DMS79 treated with DMSO at 0.1 percent for 48 hours (cell line): Measurements from ENCODE around the gene MOXD1.
"Not testable (repeated sequence)": the region's sequence is repeated elsewhere in the genome, so short reads cannot be mapped to it uniquely, and the experiment has no call there.

Source experiments
- DNase-seq: peaks from one replicate; lab custom pipeline; 2025; lab: John Stamatoyannopoulos, UW

The MOXD1 gene

DNA sequence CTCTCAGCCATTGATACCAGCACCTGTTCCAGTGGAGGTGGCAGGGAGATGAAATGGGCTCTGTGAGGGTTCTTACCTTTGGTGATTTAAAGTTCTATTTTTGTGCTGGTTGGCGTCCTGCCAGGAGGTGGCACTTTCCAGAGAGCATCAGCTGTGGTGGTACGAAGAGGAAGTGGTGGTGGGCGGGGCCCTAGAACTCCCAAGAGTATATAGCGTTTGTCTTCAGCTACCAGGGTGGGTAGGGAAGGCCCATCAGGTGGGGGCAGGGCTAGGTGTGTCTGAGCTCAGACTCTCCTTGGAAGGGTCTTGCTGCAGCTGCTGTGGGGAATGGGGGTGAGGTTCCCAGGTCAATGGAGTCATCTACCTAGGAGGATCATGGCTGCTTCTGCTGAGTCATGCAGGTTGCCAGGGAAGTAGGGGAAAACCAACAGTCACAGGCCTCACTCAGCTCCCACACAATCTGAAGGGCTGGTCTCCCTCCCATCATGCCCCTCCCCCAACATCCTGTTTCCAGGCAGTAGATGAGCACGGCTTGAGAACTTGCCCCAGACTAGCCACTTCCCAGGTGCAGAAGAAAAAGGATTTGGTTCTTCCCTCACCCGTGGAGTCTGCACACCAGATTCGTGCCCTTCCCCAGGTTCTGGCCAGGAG, 46.6 kb downstream of the MOXD1 start:
- no peak for DNase-seq

DNA sequence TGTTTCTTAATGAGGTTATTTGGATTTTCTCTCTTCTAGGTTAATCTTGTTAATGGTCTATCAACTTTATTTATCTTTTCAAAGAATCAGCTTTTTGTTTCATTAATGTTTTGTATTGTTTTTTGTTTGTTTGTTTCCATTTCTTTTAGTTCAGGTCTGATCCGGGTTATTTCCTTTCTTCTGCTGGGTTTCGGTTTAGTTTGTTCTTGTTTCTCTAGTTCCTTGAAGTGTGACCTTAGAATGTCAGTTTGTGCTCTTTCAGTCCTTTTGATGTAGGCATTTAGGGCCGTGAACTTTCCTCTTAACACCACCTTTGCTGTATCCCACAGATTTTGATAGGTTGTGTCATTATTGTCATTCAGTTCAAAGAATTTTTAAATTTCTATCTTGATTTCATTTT, 49.3 kb downstream of the MOXD1 start:
- DNase-seq, result not testable (repeated sequence)

DNA sequence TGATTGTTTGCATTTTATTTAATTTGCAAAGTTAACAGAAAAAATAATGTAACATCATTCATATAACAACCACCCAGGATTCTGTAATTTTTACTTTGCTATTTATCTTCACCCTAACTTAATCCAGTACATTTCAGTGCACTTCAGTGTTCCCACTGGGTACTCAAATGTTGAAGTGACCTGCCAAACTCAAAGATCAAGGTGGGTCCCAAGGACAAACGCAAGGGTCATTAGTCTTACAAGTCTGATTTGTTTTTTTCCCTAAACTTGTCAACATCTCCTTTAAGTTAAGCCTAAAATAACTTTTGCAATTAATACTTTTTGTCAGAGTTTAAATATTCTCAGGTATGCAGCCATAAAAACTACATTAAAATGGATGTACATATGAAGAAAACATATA, 53.0 kb downstream of the MOXD1 start:
- DNase-seq, result no peak

DNA sequence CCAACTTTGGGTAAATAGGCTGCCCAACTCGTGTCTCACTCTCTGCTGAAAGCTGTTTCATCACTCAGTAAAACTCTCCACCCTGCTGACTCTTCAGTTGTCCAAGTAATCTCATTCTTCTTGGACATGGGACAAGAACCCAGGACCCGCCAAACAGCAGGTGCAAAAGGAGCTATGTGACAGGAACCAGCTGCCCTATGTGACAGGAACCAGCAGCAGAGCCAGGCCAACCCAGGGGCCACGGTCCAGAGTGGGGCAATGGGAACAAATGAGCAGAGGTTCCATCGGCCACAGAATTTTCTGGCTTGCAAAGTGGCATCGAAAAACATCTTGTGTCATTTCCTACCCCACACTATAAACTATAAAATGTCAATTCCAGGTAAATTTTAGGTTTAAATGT, 56.5 kb downstream of the MOXD1 start:
- no peak for DNase-seq

DNA sequence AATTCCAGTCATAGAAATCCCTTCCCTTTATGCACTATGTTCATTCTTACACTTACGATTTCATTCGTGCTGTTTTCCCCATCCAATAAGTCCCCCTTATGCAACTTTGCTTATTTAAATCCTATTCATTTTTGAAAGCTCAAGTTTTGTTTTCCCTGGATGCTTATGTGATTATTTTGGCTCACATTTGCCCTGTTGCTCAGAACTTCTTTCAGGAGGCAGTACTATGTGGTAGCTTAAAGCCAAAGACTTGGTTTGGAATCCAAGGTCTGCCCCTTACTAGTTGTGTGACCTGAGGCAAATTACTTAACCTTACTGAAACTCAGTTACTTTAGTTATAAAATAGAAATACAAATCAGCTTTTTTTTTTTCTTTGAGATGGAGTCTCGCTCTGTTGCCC, 59.6 kb downstream of the MOXD1 start:
- DNase-seq, result no peak

DNA sequence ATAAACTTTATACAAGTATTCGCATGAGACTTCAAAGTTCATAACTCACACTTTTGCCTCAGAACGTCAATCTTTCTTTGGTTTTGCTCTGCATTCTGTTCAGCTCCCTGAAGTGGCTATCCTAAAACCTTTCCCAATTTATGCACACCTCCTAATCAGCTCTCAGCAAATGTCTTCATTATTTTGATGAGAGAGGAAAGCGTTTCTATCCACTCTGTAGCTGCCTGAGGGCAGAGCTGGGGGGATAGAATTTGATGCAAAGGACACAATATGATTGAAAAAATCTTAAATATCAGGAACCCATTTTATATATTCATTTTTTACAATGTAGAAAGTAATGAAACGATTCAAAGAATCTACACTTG, 66.8 kb downstream of the MOXD1 start:
- DNase-seq, result no peak

DNA sequence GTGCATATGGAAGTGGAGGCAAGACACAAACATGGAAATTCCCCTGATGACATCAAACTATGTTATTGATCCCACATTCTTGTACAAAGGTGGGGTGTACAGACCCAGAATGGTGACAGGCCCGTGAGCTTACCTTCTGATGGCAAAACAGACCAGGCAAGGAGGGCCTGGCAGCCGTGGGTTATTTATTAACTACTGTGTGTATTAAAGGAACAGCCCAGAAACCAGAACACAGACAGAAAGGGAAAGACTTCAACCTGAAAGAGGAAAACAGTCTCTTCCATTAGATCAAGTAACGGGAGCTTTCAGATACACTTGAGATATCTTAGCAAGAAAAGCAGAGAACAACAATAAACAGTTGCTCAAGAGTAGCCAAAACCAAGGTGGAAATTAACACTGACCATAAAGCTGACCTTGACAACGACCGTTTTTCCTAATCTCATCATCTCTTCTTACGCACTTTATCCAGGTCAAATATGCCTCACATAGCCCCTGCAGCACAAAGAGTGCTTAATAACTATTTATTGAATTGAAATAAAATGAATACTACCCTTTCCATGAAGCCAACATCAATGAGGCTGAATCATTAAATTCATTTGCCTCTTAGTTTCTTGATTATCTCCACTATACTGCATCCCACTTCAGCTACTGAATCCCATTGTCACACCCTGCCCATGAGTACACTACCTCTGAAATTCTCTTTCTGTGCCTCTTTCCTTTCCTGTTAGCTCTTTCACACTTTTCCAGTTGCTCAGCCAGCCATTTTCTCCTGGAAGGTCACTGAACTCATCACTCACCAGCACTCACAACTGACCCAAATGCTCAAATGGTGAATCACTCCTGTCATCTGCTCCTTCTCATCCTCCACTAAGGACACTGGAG, 67.4 kb downstream of the MOXD1 start:
- no peak for DNase-seq

DNA sequence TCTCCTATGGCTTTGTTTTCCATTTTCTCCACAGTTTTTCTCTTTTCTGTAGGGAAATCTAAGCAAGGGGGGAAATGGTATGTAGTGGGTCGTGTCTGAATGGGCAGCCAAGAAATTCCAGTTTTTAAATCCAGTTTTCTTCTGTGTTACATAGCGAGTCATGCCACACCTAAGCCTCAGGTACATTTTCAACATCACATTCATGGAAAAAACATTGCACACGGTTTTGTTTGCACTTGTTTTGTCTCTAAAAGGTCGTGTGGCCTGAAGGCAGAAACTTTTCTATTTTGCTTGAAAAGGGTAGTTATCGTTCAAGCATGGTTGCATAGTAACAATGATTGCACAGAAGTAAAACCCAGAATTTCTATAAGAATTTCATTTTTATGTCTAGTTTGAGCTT, 70.5 kb downstream of the MOXD1 start:
- no peak for DNase-seq

DNA sequence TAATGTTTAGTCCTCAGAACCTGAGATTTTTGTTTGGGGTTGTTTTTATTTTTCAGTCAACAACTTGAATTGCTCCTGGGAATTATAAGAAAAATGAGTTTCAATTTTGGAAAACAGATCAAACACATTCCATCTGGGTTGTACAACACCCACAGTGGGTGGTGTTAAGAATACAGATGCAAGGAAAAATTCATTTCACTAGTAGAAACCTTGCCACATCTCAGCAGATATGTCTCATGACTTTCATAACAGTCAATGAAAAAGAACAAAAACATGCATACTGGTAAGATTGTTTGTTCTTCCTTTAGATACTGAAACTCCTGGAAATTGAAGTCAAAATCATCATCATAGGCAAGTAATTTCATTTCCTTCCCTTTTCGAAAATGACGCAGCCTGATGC, 78.9 kb downstream of the MOXD1 start:
- no peak for DNase-seq

DNA sequence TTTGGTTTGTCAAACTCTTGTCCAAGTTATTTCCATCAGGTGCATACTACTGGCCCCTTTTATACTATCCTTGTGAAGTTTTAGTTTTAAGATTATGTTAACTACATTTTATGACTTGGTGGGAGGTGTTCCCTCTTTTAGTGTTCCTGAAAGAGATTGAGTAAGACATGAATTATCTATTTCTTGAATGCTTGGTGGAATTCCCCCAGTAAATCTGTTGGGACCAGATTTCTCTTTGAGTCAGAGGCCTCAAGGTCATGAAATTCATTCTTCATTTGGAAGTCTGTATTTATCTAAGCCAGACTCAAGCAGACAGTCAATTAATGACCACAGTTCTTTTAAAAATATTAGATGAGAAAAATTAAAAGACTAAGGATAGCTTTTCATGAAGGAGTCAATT, 81.3 kb downstream of the MOXD1 start:
- no peak for DNase-seq

DNA sequence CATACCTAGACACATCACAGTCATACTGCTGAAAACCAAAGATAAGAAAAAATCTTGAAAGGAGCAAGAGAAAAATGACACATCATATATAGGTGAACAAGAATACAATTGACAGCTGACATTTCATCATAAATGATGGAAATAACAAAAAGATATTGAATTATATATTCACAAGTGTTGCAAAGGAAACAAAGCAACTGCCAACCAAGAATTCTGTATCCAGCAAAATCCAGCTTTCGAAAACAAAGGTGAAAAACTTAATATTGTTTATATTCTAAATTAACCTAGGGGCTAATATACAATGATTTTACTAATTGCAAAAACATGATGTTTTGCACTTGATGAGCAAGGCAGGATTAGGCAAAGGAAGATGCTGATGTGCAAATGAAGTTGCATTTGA, 84.3 kb downstream of the MOXD1 start:
- DNase-seq, result no peak

DNA sequence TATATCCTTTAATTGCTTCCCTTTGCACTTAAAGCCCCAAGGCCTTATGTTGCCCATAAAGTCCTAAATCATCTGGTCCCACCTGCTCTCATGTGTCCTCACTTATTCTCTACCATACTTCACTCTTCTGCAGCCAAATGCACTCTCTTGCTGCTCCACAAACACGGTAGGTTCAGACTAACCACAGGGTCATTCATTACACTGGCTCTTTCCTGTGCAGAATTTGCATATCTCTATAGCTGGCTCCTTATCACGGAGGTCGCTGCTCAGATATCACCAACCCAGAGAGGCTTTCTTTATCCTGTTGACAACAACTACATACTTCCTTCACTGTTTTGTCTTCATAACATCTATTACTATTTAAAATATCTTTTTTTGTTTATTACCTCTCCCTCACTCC, 86.8 kb downstream of the MOXD1 start:
- no peak for DNase-seq

DNA sequence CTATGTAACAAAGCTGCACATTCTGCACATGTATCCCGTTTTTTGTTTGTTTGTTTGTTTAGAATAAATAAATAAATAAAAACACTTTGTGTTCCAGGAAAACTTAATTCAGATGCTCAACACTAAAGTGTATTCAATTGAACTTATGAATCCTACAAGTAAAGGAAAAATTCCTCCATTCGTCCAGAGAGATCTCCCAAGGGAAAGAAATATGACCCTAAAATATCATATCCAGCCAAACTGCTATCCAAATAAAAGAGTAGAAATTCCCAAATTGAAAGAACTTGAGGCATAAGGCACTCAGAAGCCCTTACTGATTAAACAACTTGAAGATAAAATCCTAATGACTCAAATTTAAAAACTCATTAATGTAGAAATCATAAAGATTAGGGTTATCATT, 90.4 kb downstream of the MOXD1 start:
- no peak for DNase-seq

DNA sequence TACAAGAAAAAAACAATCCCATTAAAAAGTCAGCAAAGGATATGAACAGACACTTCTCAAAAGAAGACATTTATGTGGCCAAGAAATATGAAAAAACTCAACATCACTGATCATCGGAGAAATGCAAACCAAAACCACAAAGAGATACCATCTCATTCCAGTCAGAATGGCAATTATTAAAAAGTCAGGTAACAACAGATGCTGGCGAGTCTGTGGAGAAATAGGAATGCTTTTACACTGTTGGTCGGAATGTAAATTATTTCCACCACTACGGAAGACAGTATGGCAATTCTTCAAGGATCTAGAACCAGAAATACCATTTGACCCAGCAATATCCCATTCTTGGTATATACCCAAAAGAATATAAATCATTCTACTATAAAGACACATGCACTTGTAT, 91.1 kb downstream of the MOXD1 start:
- DNase-seq, result not testable (repeated sequence)

DNA sequence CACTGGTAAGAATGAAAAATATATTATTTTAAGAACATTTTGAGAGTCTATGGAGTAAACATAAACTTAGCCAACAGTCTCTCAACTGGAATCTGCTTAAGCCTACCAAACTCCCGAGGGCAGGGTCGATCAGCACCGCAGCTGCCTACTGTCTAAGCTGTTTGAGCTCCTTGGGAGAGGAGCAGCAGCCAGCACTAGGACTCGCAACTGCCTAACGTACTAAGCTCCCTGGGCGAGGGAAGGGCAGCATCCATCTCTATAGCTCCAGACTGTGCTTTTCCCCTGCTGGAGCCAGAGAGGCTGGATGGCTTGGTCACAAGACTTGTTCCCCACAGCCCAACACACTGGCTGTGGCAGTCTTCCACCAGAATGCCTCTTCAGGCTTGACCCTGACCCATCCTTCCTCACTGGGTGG, 96.4 kb downstream of the MOXD1 start:
- no peak for DNase-seq

DNA sequence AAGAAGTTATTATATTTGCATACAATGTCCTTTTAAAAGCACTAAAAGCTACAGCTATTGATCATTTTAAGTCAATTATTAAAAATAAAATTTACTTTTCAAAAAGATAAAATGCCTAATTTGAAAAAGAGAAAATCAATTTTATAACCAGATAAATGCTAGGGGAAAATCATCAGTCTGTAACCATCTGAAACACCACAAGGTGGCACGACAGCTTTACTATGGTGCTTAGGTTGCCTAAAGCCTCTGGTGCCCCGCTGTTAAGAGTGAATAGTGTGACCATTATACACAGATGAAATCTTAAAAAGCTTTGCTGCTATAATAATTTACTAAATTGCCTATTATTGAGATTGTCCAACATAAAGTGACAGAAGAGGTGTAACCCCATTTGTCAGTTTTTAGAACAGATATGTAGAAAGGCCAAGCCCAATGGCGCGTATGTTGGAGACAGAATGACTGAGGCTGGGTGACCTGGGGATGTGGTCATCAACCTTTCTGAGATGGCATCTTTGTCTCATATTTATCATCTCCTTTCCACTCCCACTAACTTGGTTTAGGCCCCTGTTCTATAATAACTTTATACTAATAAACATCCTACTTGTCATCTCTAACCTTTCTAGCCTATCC, 100.8 kb downstream of the MOXD1 start:
- no peak for DNase-seq

DNA sequence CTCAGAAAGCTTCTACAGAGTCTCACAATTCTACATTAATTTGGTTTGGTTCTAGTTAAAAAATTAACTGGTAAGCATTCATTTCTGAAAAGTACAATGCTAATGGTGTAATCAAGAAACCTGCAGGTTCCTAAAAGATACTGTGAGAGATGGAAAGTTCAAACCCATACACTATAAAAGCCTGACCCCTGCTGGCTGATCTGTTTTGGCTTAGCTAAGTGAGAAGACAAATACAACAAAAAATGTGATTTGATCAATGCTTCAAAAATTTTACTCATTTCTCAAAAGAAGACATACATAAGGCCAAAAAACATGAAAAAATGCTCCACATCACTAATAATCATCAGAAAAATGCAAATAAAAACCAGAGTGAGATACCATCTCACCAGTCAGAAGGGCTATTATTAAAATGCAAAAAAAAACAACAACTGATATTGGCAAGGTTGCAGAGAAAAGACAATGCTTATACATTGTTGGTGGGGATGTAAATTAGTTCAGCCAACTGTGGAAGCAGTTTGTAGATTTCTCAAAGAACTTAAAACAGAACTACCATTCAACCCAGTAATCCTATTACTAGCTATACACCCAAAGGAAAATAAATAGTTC, 102.8 kb downstream of the MOXD1 start:
- DNase-seq, result no peak

DNA sequence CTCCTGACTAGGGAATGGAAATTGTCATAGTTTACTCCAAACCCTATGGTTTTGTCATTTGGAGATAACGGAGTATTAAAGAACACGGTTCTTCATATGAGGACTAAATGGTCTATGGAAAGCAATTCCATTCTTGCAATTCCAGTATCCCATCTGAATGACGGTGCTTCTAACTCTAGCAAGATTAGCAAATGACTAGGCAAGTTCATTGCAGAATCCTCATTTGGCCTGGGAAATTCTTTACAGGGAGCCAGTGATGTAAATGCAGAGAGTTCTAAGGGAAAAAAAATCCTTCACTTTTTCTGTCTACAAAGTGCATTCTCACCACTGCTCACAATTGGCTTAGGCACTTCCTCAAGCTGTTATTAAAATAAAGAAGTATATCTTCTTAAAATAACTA, 111.5 kb downstream of the MOXD1 start:
- DNase-seq, result no peak

DNA sequence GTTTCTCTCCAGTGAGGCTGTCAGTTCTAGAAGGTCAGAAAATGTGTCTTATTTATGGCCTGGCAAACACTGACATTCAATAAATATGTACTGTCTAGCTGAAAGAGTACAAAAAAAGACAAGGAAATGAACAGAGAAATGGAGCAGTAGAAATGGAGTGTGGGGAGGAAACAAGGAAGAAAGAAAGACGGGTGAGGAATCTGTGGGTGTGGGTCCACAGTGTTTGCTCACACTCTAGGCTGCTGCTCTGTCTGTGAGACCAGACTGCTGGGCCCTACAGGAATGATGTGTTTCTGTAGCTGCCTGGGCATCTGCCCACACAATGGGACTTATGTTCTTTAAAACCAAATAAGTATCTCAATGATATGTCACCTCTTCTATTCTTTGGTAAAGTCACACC, 114.2 kb downstream of the MOXD1 start:
- no peak for DNase-seq

DNA sequence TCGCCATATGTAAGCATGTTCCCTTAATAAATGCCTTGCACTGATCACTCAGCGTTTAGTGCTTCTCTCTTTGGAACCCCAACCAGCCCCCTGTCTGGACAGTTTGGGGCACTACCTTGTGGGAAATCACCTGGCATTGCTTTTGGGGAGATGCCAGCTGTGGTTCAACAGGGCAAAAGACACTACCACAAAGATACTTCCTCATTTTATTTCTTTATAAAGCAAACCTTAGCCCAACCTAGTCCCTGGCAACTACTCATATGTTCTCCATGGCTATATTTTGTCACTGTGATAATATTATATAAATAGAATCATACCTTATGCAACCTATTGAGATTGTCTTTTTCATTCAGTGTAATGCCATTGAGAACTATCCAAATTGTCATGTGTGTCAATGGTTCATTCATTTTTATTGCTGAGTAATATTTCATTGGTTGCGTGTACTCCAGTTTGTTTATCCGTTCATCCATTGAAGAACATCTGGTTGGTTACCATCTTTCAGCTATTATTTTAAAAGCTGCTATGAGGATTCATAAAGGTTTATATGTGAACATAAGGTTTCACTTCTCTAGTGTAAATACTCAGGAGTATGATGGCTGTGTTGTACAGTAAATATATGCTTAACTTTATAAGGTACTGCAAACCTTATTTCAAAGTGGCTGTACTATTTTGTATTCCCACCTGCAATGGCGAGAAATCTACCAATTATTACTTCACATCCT, 114.8 kb downstream of the MOXD1 start:
- no peak for DNase-seq

DNA sequence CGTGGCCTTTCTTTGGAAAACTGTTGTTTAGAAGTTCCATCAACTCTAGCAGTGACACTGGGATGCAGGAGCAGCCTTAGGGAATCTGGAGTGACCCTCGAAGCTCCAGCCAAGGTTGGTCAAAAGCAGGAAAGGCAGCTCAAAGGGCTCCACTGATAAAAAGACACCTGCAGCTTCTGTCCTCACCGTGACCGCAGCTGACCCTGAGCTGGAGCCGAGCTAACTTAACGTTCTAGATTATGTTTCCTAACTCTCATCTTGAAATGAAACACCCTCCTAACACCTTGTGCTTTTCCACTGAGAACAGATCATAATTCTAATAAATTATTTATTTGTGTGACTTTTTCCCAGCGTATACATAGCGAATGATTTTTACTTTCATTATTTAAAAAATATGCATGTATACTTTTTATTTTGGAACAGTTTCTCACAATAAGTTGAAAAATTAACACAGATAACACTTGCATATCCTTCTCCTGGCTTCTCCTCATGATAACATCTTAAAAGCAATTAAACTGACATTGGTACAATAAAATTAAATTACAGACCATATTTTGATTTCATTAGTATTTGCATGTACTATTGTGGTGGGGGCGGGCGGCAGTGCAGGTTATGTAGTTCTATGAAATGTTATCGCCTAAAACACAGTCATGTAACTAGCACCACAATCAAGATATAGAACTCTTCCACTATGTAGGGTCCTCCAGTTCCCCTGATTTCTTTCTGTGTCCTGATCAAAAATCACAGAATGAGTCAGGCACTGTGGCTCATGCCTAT, 116.1 kb downstream of the MOXD1 start:
- DNase-seq, result no peak
